Type B pancreatic cell (in vitro differentiated cells): ENCODE data around the gene C1orf141. TPM values are rescaled to one million over a fixed set of nuclear protein-coding genes. Genes with fewer than 3 reads are reported as not detected.
A peak's percentile ranks its signal among the peaks of the same experiment; 100 is the strongest.
"Not testable (repeated sequence)": the region's sequence is repeated elsewhere in the genome, so short reads cannot be mapped to it uniquely, and the experiment has no call there.

Experiments
- DNase-seq: peaks from one replicate; pipeline ENCODE4 v3.0.0; 2021; ENCODE audit warnings: mixed read lengths; ENCODE audit not compliant: unreplicated experiment; ENCODE audit errors: extremely low spot score
- H3K27ac Mint-ChIP-seq: 2 replicates; pipeline ENCODE4 v1.8.0; 2021; ENCODE audit warnings: mild to moderate bottlenecking, mixed read lengths
- H3K27me3 Mint-ChIP-seq: 2 replicates; pipeline ENCODE4 v1.8.0; 2021; ENCODE audit warnings: mixed read lengths
- H3K36me3 Mint-ChIP-seq: 2 replicates; pipeline ENCODE4 v1.8.0; 2021; ENCODE audit warnings: mixed read lengths
- H3K4me1 Mint-ChIP-seq: one replicate; pipeline ENCODE4 v1.8.0; 2021; ENCODE audit warnings: mixed read lengths; ENCODE audit not compliant: unreplicated experiment
- H3K4me3 Mint-ChIP-seq: 2 replicates; pipeline ENCODE4 v1.8.0; 2021; ENCODE audit warnings: mild to moderate bottlenecking, mixed read lengths
- H3K9me3 Mint-ChIP-seq: 2 replicates; pipeline ENCODE4 v1.8.0; 2021; ENCODE audit warnings: mixed read lengths
- total RNA-seq: library from RNA; stranded (reverse); gene quantifications from 2 replicates; pipeline ENCODE4 v1.2.1, GENCODE V29; 2021; ENCODE audit warnings: low replicate concordance
- TF ChIP-seq, protein P1 (sequence below): fragments of 200-600 bp; sonication (generic); conservative IDR thresholded peaks from 2 replicates; pipeline ENCODE4 v1.5.0; 2021; ENCODE audit warnings: antibody characterized with exemption, mild to moderate bottlenecking

The C1orf141 gene
- total RNA-seq, 1 donor from 2014 or later = not detected

DNA sequence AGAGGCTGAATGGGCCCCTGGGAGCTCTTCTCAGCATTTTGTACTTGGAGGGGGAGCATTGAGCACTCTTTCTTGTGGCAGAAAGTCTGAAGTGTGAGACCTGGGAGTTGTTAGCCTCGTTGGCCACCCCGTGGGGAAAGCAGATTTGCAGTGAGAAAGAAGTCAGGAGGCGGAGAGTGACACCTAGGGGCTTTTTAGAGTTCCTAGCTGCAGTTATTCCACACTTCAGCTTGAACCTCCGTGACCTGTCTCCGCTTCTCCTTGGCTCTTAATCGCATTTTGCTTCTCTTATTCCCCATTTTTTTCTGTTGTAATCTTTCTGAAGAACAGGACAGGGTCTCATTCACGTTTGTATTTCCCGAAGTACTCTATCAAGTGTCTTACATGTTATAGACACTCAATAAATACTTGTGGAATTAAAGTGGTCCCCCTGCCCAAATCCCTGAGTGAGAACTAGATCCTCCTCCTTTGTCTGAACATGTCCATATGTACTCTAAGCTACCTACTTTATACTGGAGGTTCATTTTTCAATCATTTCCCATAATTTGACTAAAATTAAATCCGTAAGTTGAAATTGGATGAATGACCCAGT lies 14.5 kb upstream of the C1orf141 start:
- TF ChIP-seq, protein P1, sequence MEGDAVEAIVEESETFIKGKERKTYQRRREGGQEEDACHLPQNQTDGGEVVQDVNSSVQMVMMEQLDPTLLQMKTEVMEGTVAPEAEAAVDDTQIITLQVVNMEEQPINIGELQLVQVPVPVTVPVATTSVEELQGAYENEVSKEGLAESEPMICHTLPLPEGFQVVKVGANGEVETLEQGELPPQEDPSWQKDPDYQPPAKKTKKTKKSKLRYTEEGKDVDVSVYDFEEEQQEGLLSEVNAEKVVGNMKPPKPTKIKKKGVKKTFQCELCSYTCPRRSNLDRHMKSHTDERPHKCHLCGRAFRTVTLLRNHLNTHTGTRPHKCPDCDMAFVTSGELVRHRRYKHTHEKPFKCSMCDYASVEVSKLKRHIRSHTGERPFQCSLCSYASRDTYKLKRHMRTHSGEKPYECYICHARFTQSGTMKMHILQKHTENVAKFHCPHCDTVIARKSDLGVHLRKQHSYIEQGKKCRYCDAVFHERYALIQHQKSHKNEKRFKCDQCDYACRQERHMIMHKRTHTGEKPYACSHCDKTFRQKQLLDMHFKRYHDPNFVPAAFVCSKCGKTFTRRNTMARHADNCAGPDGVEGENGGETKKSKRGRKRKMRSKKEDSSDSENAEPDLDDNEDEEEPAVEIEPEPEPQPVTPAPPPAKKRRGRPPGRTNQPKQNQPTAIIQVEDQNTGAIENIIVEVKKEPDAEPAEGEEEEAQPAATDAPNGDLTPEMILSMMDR = peak; percentile 82
- H3K9me3 Mint-ChIP-seq = no peaks in the 10 kb centered on the region
- H3K27me3 Mint-ChIP-seq = peaks cover 35% of the 10 kb centered on the region
- peak overlapping the region; percentile 48 for H3K27ac Mint-ChIP-seq
- H3K4me3 Mint-ChIP-seq = peak overlapping the region; percentile 40
- H3K4me1 Mint-ChIP-seq = peaks cover 9% of the 10 kb centered on the region
- H3K36me3 Mint-ChIP-seq = no peaks in the 10 kb centered on the region
- DNase-seq = no peak

DNA sequence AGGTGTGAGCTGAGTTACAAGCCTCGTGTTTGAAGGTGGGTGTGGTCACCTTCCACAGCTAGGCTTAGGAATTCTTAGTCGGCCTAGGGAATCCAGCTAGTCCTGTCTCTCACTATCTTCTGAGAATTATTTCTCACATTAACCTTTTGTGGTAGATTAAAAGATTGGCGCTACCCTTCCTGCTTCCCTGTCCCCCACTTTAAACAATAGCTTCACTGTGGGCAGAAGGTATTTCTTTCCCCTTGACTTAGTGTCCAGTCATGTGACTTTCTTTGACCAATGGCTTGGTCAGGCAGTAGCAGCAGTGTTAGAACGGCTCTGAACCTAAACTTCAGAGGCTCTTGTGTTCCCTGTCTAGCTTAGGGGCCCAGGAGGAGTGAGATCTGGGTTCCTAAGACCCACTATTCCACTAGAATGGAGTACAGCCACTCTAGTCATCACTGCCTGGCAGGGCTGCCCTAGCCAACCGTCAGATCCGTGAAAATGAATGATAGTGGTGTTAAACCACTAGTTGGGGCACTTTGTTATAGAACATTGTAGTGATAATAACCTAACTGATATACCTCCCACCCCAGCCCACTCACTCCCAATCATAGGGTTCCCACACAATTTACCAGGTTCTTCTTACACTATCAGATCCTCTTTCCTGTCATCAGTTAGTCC lies 13.9 kb upstream of the C1orf141 start:
- H3K9me3 Mint-ChIP-seq = no peaks in the 10 kb centered on the region
- no peaks in the 10 kb centered on the region for H3K36me3 Mint-ChIP-seq
- DNase-seq = no peak
- peak overlapping the region; percentile 48 for H3K27ac Mint-ChIP-seq
- H3K4me1 Mint-ChIP-seq = peaks cover 9% of the 10 kb centered on the region
- H3K27me3 Mint-ChIP-seq = peaks cover 30% of the 10 kb centered on the region
- TF ChIP-seq, protein P1 = no peak
- H3K4me3 Mint-ChIP-seq = peak overlapping the region; percentile 40

DNA sequence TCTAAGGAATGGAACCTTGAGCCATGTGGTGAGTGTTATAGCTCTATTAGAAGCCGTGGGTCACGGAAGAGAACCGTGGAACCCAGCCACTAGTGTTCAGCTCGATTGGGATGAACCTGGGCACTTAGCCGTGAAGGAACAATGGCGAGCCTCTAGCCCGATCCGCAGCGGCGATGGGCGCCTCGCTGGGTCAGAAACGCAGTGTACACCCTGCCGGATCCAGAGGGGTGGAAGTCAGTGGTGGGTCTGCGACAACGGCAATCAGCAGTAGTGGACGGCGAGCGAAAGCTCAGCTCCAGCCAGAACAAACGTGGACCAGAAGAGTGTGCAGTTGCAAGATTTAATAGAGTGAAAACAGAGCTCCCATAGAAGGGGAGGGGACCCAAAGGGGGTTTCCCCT lies 13.2 kb upstream of the C1orf141 start:
- H3K27me3 Mint-ChIP-seq = peaks cover 25% of the 10 kb centered on the region
- H3K9me3 Mint-ChIP-seq, H3K27ac Mint-ChIP-seq, H3K4me3 Mint-ChIP-seq, DNase-seq, H3K4me1 Mint-ChIP-seq, H3K36me3 Mint-ChIP-seq: not testable (repeated sequence)

DNA sequence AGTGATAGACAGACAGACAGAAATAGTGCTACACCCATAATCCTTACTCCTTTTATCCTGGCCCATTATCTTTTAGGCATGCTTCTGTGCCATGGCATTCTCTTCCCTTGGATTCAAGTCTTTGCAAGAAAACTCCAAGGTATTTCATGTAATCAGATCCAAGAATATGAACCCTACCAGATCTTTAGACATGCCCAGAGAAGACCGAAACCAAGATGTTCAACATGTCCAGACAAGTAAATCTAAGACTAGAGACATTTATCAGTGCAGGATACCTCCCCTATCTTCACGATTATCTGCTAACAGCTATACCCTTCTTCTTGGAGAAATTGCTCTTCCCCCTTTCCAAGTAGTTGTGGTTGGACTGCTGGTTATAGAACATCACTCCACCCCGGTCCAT lies 11.8 kb upstream of the C1orf141 start:
- peaks cover 11% of the 10 kb centered on the region for H3K27me3 Mint-ChIP-seq
- H3K4me3 Mint-ChIP-seq = no peak overlapping the region
- TF ChIP-seq, protein P1 = no peak
- H3K27ac Mint-ChIP-seq = no peak overlapping the region
- DNase-seq = no peak
- H3K9me3 Mint-ChIP-seq = no peaks in the 10 kb centered on the region
- H3K4me1 Mint-ChIP-seq = peaks cover 9% of the 10 kb centered on the region
- H3K36me3 Mint-ChIP-seq = no peaks in the 10 kb centered on the region

DNA sequence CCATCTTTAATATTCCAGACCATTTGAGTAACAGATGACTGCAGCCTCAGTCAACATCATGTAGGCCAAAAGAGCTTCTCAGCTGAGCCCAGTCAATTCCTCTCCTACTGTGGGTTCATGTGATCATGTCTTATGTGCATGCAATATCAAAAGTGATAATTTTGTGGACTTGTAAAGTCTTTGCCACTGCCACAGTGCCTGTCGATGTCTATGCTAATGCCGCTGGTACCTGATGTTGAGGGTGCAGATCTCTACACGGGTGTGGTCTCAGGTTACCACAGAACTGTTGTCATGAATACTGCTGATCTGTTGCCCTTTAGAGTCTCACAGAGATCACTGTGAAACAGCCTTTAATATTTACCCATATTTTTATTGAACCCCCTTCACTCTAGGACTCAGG lies 11.3 kb upstream of the C1orf141 start:
- TF ChIP-seq, protein P1 = no peak
- no peak overlapping the region for H3K4me3 Mint-ChIP-seq
- H3K36me3 Mint-ChIP-seq = no peaks in the 10 kb centered on the region
- no peak overlapping the region for H3K27ac Mint-ChIP-seq
- DNase-seq = no peak
- H3K9me3 Mint-ChIP-seq = no peaks in the 10 kb centered on the region
- peaks cover 9% of the 10 kb centered on the region for H3K4me1 Mint-ChIP-seq
- peaks cover 6% of the 10 kb centered on the region for H3K27me3 Mint-ChIP-seq

DNA sequence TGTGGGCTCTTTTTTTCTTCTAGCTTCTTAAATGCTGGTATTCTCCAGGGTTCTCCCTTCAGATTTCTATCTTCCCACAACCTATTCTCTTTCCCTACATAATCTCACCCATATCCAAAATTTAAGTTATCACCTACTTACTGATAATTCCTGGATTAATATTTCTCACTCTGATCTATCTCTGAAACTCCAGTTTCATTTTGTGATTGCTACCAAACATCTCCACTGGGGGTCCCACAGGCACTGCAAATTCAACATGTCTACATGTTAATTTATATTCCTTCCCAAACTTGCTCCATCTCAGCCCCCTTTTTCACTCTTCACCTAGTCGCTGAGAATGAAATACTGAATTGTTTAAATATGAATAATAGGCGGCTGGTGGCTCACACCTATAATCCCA lies 9.9 kb upstream of the C1orf141 start:
- Mint-ChIP-seq H3K9me3 (no peaks in the 10 kb centered on the region), H3K27ac (no peak overlapping the region)

More for the DNA sequence above, 9.9 kb upstream of the C1orf141 start:
- DNase-seq = no peak
- Mint-ChIP-seq H3K36me3 (no peaks in the 10 kb centered on the region), H3K4me3 (no peak overlapping the region), H3K27me3 (no peaks in the 10 kb centered on the region), H3K4me1 (peaks cover 9% of the 10 kb centered on the region)
- TF ChIP-seq, protein P1 = peak; percentile 62
